GM21737 (cell line): ENCODE results near the gene MAVS.
"Not testable (repeated sequence)": the region's sequence is repeated elsewhere in the genome, so short reads cannot be mapped to it uniquely, and the experiment has no call there.

ENCODE experiments used
- ATAC-seq: cut with Tn5 transposase; IDR thresholded peaks from one replicate; pipeline ENCODE4 v1.9.1; 2021; ENCODE audit warnings: mild to moderate bottlenecking, moderate library complexity; ENCODE audit not compliant: unreplicated experiment

Gene MAVS

GRCh38 chr20:3878921-3879274 is 32.3 kb downstream of the MAVS start:
- not testable (repeated sequence) for ATAC-seq

GRCh38 chr20:3885715-3886114 is 39.1 kb downstream of the MAVS start:
- ATAC-seq, result no peak

- ATAC-seq, result no peak
Observed at GRCh38 chr20:3887876-3888620, 41.4 kb downstream of the MAVS start.

GRCh38 chr20:3888622-3889488 is 42.2 kb downstream of the MAVS start, which contains the start of gene PANK2:
PANK2 (plus strand) TSS chr20:3889387.
- peak; percentile 93 for ATAC-seq

GRCh38 chr20:3889489-3890397 is 43.1 kb downstream of the MAVS start:
- peak; percentile 23 for ATAC-seq

- ATAC-seq, result no peak
Observed at GRCh38 chr20:3890398-3890751, 43.7 kb downstream of the MAVS start.

GRCh38 chr20:3890999-3891929 is 44.6 kb downstream of the MAVS start:
- no peak for ATAC-seq

GRCh38 chr20:3894796-3895195 is 48.2 kb downstream of the MAVS start:
- no peak for ATAC-seq

GRCh38 chr20:3896302-3896701 is 49.7 kb downstream of the MAVS start:
- no peak for ATAC-seq

- ATAC-seq, result no peak
Observed at GRCh38 chr20:3896853-3897583, 50.4 kb downstream of the MAVS start.

GRCh38 chr20:3898181-3898580 is 51.5 kb downstream of the MAVS start:
- not testable (repeated sequence) for ATAC-seq

GRCh38 chr20:3898639-3899038 is 52.0 kb downstream of the MAVS start:
- ATAC-seq, result no peak

- no peak for ATAC-seq
Observed at GRCh38 chr20:3900187-3900604, 53.6 kb downstream of the MAVS start.

- ATAC-seq, result no peak
Observed at GRCh38 chr20:3901028-3901705, 54.5 kb downstream of the MAVS start.

- no peak for ATAC-seq
Observed at GRCh38 chr20:3901706-3902440, 55.2 kb downstream of the MAVS start.

GRCh38 chr20:3902446-3902845 is 55.8 kb downstream of the MAVS start:
- no peak for ATAC-seq

- ATAC-seq, result no peak
Observed at GRCh38 chr20:3904224-3904623, 57.6 kb downstream of the MAVS start.

GRCh38 chr20:3904857-3905256 is 58.2 kb downstream of the MAVS start:
- no peak for ATAC-seq
